ENCODE results near the gene MICOS13.

The MICOS13 gene

GRCh38 chr19:5665781-5666513 is 14.4 kb downstream of the MICOS13 start:
- DNase-seq, result no peak

- no peak for DNase-seq
Observed at GRCh38 chr19:5664515-5664914, 15.8 kb downstream of the MICOS13 start.

GRCh38 chr19:5663904-5664303 is 16.4 kb downstream of the MICOS13 start:
- no peak for DNase-seq

GRCh38 chr19:5661483-5661882 is 18.8 kb downstream of the MICOS13 start:
- DNase-seq, result no peak

GRCh38 chr19:5655412-5655811 is 24.9 kb downstream of the MICOS13 start:
- no peak for DNase-seq

- no peak for DNase-seq
Observed at GRCh38 chr19:5654931-5655330, 25.4 kb downstream of the MICOS13 start.

GRCh38 chr19:5652261-5652660 is 28.1 kb downstream of the MICOS13 start:
- no peak for DNase-seq

GRCh38 chr19:5651361-5651760 is 29.0 kb downstream of the MICOS13 start:
- no peak for DNase-seq

GRCh38 chr19:5648464-5648863 is 31.9 kb downstream of the MICOS13 start:
- no peak for DNase-seq

GRCh38 chr19:5646703-5647102 is 33.6 kb downstream of the MICOS13 start:
- DNase-seq, result no peak

- peak; percentile 34 for DNase-seq
Observed at GRCh38 chr19:5645409-5645808, 34.9 kb downstream of the MICOS13 start.

GRCh38 chr19:5644037-5644436 is 36.3 kb downstream of the MICOS13 start:
- DNase-seq, result no peak

- DNase-seq, result no peak
Observed at GRCh38 chr19:5643060-5643459, 37.3 kb downstream of the MICOS13 start.

- no peak for DNase-seq
Observed at GRCh38 chr19:5642204-5642603, 38.1 kb downstream of the MICOS13 start.

GRCh38 chr19:5641171-5641570 is 39.1 kb downstream of the MICOS13 start:
- no peak for DNase-seq

- no peak for DNase-seq
Observed at GRCh38 chr19:5637971-5638370, 42.3 kb downstream of the MICOS13 start.

- DNase-seq, result no peak
Observed at GRCh38 chr19:5635427-5635826, 44.9 kb downstream of the MICOS13 start.

- no peak for DNase-seq
Observed at GRCh38 chr19:5632657-5633056, 47.7 kb downstream of the MICOS13 start.

- DNase-seq, result no peak
Observed at GRCh38 chr19:5632241-5632612, 48.1 kb downstream of the MICOS13 start.

GRCh38 chr19:5631567-5632240 is 48.6 kb downstream of the MICOS13 start:
- no peak for DNase-seq

GRCh38 chr19:5628919-5629481 is 51.3 kb downstream of the MICOS13 start:
- DNase-seq, result no peak

- DNase-seq, result no peak
Observed at GRCh38 chr19:5628461-5628860, 51.9 kb downstream of the MICOS13 start.

Measured in NCI-H2029 (cell line).